Measurements from ENCODE around the gene ADISSP.

DNA sequence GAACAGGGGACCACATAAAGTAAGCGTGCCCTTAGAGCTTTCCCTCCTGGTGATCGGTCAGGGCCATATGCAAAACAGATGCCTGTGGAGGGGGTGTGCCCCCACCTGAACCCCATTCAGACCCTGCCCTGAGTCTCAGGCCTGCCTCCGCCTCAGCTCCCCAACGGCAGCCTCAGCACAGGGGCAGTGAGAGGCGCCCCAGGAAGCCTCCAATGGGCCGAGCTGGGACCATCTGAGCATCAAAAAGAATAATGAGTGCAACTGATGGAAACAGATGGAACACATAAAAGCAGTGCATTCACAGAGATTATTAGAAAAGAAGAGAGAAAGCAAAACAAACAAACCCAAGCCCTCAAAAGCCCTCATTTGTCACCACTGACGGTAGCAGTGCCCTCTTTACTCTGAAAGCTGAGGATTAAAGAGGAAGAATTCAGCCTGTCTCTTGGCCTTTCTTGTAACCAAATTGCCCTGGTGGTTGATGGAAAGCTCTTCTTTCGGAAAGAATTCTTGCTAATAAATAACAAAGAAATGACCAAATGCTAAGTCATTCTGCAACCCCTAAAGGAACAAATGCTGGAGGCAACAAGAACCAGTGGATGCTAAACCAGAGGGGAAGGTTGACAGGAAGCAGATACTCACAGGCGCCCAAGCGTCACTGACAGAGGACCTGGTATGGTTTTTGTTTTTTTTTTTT, 6.8 kb downstream of the ADISSP start:
- TF ChIP-seq OSR1 (CRISPR knock-in tag; IDR thresholded peaks at IDR 0.05) = no peak
- TF ChIP-seq ARNTL (CRISPR knock-in tag; IDR thresholded peaks at IDR 0.05; ENCODE audit: borderline replicate concordance, low read depth) = no peak
- TF ChIP-seq, protein P1, sequence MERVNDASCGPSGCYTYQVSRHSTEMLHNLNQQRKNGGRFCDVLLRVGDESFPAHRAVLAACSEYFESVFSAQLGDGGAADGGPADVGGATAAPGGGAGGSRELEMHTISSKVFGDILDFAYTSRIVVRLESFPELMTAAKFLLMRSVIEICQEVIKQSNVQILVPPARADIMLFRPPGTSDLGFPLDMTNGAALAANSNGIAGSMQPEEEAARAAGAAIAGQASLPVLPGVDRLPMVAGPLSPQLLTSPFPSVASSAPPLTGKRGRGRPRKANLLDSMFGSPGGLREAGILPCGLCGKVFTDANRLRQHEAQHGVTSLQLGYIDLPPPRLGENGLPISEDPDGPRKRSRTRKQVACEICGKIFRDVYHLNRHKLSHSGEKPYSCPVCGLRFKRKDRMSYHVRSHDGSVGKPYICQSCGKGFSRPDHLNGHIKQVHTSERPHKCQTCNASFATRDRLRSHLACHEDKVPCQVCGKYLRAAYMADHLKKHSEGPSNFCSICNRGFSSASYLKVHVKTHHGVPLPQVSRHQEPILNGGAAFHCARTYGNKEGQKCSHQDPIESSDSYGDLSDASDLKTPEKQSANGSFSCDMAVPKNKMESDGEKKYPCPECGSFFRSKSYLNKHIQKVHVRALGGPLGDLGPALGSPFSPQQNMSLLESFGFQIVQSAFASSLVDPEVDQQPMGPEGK (CRISPR knock-in tag; IDR thresholded peaks at IDR 0.05; ENCODE audit: borderline replicate concordance) = no peak
- no peak for TF ChIP-seq BACH2 (CRISPR knock-in tag; IDR thresholded peaks at IDR 0.05; ENCODE audit: borderline replicate concordance)
- TF ChIP-seq ZFP30 (CRISPR knock-in tag; IDR thresholded peaks at IDR 0.05) = no peak
- TF ChIP-seq, protein P2, sequence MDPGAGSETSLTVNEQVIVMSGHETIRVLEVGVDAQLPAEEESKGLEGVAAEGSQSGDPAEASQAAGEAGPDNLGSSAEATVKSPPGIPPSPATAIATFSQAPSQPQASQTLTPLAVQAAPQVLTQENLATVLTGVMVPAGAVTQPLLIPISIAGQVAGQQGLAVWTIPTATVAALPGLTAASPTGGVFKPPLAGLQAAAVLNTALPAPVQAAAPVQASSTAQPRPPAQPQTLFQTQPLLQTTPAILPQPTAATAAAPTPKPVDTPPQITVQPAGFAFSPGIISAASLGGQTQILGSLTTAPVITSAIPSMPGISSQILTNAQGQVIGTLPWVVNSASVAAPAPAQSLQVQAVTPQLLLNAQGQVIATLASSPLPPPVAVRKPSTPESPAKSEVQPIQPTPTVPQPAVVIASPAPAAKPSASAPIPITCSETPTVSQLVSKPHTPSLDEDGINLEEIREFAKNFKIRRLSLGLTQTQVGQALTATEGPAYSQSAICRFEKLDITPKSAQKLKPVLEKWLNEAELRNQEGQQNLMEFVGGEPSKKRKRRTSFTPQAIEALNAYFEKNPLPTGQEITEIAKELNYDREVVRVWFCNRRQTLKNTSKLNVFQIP (CRISPR knock-in tag; IDR thresholded peaks at IDR 0.05; ENCODE audit: borderline replicate concordance, low read depth) = no peak
- TF ChIP-seq ZFP3 (CRISPR knock-in tag; IDR thresholded peaks at IDR 0.05) = no peak
- no peak for TF ChIP-seq SNAI2 (CRISPR knock-in tag; IDR thresholded peaks at IDR 0.05)
- TF ChIP-seq GLIS3 (CRISPR knock-in tag; IDR thresholded peaks at IDR 0.05) = no peak
- TF ChIP-seq, protein P3, sequence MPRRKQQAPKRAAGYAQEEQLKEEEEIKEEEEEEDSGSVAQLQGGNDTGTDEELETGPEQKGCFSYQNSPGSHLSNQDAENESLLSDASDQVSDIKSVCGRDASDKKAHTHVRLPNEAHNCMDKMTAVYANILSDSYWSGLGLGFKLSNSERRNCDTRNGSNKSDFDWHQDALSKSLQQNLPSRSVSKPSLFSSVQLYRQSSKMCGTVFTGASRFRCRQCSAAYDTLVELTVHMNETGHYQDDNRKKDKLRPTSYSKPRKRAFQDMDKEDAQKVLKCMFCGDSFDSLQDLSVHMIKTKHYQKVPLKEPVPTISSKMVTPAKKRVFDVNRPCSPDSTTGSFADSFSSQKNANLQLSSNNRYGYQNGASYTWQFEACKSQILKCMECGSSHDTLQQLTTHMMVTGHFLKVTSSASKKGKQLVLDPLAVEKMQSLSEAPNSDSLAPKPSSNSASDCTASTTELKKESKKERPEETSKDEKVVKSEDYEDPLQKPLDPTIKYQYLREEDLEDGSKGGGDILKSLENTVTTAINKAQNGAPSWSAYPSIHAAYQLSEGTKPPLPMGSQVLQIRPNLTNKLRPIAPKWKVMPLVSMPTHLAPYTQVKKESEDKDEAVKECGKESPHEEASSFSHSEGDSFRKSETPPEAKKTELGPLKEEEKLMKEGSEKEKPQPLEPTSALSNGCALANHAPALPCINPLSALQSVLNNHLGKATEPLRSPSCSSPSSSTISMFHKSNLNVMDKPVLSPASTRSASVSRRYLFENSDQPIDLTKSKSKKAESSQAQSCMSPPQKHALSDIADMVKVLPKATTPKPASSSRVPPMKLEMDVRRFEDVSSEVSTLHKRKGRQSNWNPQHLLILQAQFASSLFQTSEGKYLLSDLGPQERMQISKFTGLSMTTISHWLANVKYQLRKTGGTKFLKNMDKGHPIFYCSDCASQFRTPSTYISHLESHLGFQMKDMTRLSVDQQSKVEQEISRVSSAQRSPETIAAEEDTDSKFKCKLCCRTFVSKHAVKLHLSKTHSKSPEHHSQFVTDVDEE (CRISPR knock-in tag; IDR thresholded peaks at IDR 0.05) = no peak
- no peak for TF ChIP-seq ZNF70 (CRISPR knock-in tag; IDR thresholded peaks at IDR 0.05)
- TF ChIP-seq RARB (CRISPR knock-in tag; IDR thresholded peaks at IDR 0.05) = no peak
- no peak for TF ChIP-seq ZNF565 (CRISPR knock-in tag; conservative IDR thresholded peaks at IDR 0.05; ENCODE audit: low read depth)
